ENCODE data around the gene CHAT.

GRCh38 chr10:49643241-49644034 is 29.6 kb downstream of the CHAT start:
- no peak for TF ChIP-seq POLR2AphosphoS5 (IDR thresholded peaks at IDR 0.05)
- TF ChIP-seq CTCF (IDR thresholded peaks at IDR 0.05): no peak
- TF ChIP-seq POLR2A (IDR thresholded peaks at IDR 0.05): no peak
